HK-2 (cell line): ENCODE measurements around the gene MAP3K2.

Experiments used
- DNase-seq: peaks from one replicate; pipeline ENCODE4 v3.0.0-alpha.2; 2018; ENCODE audit not compliant: unreplicated experiment

MAP3K2 gene

GRCh38 chr2:127293386-127293747 lies 94.4 kb downstream of the MAP3K2 start:
- DNase-seq, result peak; percentile 27

DNA sequence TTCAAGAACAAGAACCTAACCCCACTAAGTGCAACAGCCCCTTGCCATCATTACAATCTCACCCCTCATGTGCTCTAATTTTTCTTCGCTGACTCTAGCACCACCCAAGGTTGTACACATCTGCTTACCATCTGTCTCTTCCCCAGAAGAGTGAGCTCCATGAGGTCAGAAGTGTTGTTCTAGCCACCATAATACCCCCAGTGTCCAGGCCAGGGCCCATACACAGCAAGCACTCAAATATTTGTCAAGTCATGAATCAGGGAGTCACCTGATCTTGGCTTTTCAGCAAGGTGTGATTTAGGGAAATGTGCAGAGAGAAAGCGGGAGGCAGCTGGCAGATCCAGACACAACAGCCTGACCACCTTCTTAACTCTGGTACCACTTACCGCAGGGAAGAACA lies 99.5 kb downstream of the MAP3K2 start:
- DNase-seq, result no peak

- no peak for DNase-seq
Observed at GRCh38 chr2:127283275-127283674, 104.5 kb downstream of the MAP3K2 start.

- DNase-seq, result no peak
Observed at GRCh38 chr2:127280693-127281092, 107.1 kb downstream of the MAP3K2 start.

- DNase-seq, result no peak
Observed at GRCh38 chr2:127279781-127280180, 108.0 kb downstream of the MAP3K2 start.

DNA sequence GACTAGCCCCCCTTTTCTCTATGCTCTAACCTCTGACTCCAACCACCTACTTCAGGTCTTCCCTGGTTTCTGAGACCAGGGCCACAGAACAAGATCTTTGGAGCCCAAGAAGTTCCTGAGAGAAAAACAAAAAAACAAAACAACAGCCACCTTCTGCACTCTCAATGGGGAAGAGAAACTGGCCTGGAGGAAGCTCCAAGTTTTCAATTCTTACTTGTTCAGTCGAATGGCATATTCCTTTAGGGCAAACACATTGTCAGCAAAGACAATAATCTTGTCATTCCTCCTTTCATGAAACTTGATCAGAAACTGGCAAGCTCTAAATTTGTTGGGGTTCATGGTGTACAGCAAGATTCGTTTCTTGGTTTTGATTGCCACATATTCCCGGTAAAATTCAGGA lies 108.8 kb downstream of the MAP3K2 start:
- no peak for DNase-seq

DNA sequence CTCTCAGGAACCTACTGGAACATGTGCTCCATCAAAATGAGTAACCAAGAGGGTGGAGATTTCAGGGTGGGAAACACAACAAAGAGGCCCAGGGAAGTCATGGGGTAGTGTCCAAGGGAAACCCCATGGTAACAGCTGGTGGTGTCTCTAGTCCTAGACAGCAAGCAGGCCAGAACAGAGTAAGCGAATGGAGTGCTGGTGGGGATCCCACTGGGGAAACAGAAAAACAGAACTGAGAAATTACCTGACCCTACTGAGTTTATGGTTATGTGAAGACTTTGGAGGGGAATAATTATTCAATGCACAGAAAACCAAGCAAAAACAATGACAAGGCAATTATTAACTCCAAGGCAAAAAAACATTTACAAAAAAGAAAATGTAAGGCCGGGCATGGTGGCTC lies 110.7 kb downstream of the MAP3K2 start:
- no peak for DNase-seq

GRCh38 chr2:127275789-127276188 lies 112.0 kb downstream of the MAP3K2 start:
- DNase-seq, result no peak

- no peak for DNase-seq
Observed at GRCh38 chr2:127275356-127275755, 112.4 kb downstream of the MAP3K2 start.

GRCh38 chr2:127270663-127271062 lies 117.1 kb downstream of the MAP3K2 start:
- DNase-seq, result no peak

DNA sequence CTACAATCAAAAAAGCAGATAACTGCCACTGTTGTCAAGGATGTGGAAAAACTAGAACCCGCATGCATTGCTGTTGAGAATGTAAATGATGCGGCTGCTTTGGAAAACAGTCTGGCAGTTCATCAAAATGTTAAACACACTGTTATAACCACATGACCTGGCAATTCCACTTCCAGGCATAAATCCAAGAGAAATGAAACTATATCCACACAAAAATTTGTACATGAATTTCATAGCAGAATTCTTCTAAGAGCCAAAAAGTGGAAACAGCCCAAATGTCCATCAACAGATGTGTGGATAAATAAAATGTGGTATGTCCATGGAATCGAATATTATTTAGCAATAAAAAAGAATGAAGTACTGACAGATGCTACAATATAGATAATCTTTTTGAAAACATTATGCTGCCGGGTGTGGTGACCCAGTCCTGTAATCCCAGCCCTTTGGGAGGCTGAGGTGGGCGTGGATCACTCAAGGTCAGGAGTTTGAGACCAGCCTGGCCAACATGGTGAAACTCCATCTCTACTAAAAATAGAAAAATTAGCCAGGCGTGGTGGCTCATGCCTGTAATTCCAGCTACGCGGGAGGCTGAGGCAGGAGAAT lies 125.9 kb downstream of the MAP3K2 start:
- DNase-seq, result no peak

- DNase-seq, result no peak
Observed at GRCh38 chr2:127259355-127259754, 128.4 kb downstream of the MAP3K2 start.

GRCh38 chr2:127256866-127257265 lies 130.9 kb downstream of the MAP3K2 start:
- DNase-seq, result no peak

- DNase-seq, result no peak
Observed at GRCh38 chr2:127256381-127256780, 131.4 kb downstream of the MAP3K2 start.

DNA sequence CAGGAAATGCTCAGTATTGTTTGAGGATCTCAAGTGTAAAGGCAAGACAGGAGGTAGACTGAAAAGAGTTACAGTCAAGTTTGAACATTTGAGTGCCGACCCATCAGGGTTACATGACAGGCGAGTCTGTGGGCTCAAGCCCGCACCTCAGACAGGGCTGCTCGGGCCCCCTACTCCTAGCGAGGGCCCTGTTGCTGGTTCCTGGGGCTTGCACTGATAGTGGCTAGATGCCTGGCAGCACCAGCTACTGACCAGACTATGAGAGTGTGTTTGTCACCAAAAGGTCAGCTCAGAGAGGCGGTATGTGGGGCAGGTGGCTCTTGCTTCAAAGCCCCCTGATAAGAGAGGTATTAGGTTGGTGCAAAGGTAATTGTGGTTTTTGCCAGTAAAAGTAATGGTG lies 132.1 kb downstream of the MAP3K2 start:
- no peak for DNase-seq

- DNase-seq, result no peak
Observed at GRCh38 chr2:127255146-127255545, 132.6 kb downstream of the MAP3K2 start.

DNA sequence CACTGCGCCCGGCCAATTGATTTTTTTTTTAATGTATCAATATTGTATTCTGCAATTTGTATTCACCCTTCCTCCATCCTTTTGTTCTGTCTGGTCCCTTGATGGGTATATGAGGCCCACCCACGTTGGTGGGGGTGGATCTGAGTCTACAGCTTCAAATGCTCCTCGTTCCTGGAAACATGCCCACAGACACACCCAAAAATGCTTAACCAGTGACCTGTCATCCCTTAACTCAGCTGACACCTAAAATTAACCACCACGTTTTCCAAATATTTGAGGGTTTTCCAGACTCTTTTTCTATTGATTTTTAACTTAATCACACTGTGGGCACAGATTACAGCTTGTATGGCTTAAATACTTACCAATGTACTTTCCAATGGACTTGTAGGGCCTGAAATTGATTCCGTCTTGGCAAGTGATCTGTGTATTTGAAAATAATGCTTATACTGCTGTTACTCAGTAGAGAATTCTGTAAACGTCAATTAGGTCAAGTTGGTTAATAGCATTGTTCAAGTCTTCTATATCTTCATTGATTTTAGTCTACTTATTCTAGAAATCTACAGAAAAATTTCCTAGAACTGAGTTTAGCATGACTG lies 133.3 kb downstream of the MAP3K2 start:
- peak; percentile 10 for DNase-seq
